Parathyroid adenoma (tissue), 2 donors: ENCODE data around the gene ABCC1.

Experiments
- H2AFZ ChIP-seq: fragments of 300-600 bp; sonication (generic); one replicate; pipeline ENCODE4 v1.7.0; 2017; ENCODE audit warnings: antibody characterized with exemption, mild to moderate bottlenecking
- H3K27ac ChIP-seq: fragments of 300-600 bp; sonication (generic); one replicate; pipeline ENCODE4 v1.7.0; 2017
- H3K27me3 ChIP-seq: fragments of 300-600 bp; sonication (generic); one replicate; pipeline ENCODE4 v1.7.0; 2017; ENCODE audit warnings: low read length; ENCODE audit not compliant: control insufficient read depth, insufficient read depth
- H3K36me3 ChIP-seq: fragments of 300-600 bp; sonication (generic); one replicate; pipeline ENCODE4 v1.7.0; 2017; ENCODE audit warnings: low read length; ENCODE audit not compliant: control insufficient read depth, insufficient read depth
- H3K4me1 ChIP-seq: fragments of 300-600 bp; sonication (generic); one replicate; pipeline ENCODE4 v1.7.0; 2017; ENCODE audit warnings: control low read depth
- H3K4me2 ChIP-seq: fragments of 300-600 bp; sonication (generic); one replicate; pipeline ENCODE4 v1.7.0; 2017; ENCODE audit warnings: low read length
- H3K4me3 ChIP-seq: fragments of 300-600 bp; sonication (generic); one replicate; pipeline ENCODE4 v1.7.0; 2017; ENCODE audit warnings: low read depth, low read length
- H3K79me2 ChIP-seq: fragments of 300-600 bp; sonication (generic); one replicate; pipeline ENCODE4 v1.7.0; 2017; ENCODE audit warnings: control low read depth
- H3K9ac ChIP-seq: fragments of 300-600 bp; sonication (generic); one replicate; pipeline ENCODE4 v1.7.0; 2017; ENCODE audit warnings: mild to moderate bottlenecking
- H3K9me3 ChIP-seq: fragments of 300-600 bp; sonication (generic); one replicate; pipeline ENCODE4 v1.7.0; 2017; ENCODE audit warnings: low read length; ENCODE audit not compliant: control insufficient read depth
- TF ChIP-seq, protein P1 (sequence below): fragments of 300-600 bp; sonication (generic); IDR thresholded peaks from one replicate; pipeline ENCODE4 v1.7.0; 2017; ENCODE audit warnings: antibody characterized with exemption, mild to moderate bottlenecking
- donor health status: primary hyperparathyroidism.

The ABCC1 gene

DNA sequence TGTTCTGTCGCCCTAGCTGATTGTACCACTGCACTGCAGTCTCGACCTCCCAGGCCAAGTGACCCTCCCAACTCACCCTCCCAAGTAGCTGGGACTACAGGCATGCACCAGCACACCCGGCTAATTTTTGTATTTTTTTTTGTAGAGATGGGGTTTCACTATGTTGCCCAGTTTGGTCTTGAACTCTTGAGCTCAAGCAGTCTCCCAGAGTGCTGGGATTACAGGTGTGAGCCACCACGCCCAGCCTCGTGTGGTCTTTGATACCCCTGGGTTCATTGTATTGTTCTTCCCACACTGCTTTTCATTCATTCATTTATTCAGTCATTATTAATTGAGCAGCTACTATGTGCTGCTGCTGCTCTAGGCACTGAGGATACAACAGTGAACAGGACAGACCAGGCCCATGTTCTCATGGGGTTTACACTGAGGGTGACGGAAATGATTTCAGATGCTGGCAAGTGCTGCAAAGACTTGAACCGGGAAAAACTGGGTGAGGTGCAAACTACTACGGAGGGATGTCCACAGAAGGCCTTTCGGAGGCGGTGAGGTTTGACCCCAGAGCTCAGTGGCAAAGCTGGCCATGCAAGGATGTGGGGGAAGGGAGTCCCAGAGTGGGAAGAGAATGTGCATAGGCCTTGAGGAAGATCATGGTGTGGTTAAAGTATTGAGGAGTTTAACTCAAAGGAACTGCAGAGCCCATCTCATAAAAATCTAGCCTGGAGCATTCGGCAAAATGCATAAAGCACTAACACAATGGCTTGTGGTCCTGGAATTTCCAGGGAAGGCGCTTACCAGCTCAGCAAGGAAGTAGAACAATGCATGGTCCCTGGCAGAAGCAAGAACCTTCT, 10.9 kb downstream of the ABCC1 start:
- Histone ChIP-seq H3K79me2 (peaks cover 33% of the 10 kb centered on the region), H2AFZ (no peak overlapping the region), H3K4me3 (no peak overlapping the region), H3K9ac (no peak overlapping the region), H3K4me2 (no peak overlapping the region), H3K4me1 (peaks cover 19% of the 10 kb centered on the region), H3K9me3 (no peaks in the 10 kb centered on the region), H3K27me3 (no peaks in the 10 kb centered on the region), H3K36me3 (peaks cover 3% of the 10 kb centered on the region), H3K27ac (no peak overlapping the region)
- TF ChIP-seq, protein P1, sequence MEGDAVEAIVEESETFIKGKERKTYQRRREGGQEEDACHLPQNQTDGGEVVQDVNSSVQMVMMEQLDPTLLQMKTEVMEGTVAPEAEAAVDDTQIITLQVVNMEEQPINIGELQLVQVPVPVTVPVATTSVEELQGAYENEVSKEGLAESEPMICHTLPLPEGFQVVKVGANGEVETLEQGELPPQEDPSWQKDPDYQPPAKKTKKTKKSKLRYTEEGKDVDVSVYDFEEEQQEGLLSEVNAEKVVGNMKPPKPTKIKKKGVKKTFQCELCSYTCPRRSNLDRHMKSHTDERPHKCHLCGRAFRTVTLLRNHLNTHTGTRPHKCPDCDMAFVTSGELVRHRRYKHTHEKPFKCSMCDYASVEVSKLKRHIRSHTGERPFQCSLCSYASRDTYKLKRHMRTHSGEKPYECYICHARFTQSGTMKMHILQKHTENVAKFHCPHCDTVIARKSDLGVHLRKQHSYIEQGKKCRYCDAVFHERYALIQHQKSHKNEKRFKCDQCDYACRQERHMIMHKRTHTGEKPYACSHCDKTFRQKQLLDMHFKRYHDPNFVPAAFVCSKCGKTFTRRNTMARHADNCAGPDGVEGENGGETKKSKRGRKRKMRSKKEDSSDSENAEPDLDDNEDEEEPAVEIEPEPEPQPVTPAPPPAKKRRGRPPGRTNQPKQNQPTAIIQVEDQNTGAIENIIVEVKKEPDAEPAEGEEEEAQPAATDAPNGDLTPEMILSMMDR: no peak

DNA sequence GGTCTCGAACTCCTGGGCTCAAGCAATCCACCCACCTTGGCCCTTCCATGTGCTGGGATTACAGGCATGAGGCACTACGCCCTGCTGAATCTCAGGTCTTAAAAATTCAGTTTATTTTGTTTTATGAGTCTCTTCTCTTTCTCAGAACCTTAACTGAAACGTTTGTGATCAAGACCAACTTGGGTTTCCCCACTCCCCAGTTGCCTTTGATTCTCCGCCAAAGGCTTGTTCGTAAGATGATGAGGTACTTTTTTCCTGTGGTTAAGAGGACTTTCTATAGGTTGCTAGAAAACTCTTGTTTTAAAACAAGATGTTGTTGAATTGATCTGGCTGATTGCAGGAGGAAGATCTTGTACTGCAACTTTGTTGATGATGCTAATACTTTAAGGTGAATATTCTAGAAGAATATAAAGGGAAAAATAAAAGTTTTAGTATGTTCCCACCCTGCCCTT, 11.7 kb downstream of the ABCC1 start:
- TF ChIP-seq, protein P1: no peak
- H3K9ac ChIP-seq: no peak overlapping the region
- H3K79me2 ChIP-seq: peaks cover 27% of the 10 kb centered on the region
- H3K27ac ChIP-seq: no peak overlapping the region
- no peaks in the 10 kb centered on the region for H3K27me3 ChIP-seq
- peaks cover 19% of the 10 kb centered on the region for H3K4me1 ChIP-seq
- H3K4me2 ChIP-seq: no peak overlapping the region
- H3K36me3 ChIP-seq: peaks cover 3% of the 10 kb centered on the region
- no peak overlapping the region for H3K4me3 ChIP-seq
- no peak overlapping the region for H2AFZ ChIP-seq
- H3K9me3 ChIP-seq: no peaks in the 10 kb centered on the region

DNA sequence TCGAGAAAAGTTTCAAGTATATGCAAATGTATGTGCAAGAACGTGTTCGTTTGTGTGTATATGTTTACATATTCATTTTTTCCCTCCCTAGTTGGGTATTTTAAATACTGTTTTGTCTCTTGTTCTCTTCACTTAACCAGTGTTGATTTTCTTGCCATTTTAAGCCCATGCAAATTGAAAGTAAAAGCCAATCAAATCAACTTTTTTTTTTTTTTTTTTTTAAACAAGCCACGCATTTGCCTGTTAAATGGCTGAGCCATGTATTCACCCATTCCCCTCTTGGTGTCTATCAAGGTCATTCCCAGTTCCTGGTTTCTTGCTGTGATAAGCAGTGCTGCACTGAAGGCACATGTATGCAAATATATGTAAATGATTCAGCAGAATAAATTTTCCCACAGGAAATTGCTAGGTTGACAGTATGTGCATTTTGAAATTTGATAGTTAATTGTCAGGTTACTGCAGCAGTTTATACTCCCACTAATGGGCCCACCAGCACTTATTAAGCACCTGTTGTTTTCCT, 12.2 kb downstream of the ABCC1 start:
- H3K4me3 ChIP-seq: no peak overlapping the region
- H3K4me2 ChIP-seq: no peak overlapping the region
- peaks cover 3% of the 10 kb centered on the region for H3K36me3 ChIP-seq
- TF ChIP-seq, protein P1: no peak
- H3K4me1 ChIP-seq: peaks cover 22% of the 10 kb centered on the region
- H3K79me2 ChIP-seq: peaks cover 26% of the 10 kb centered on the region
- no peak overlapping the region for H2AFZ ChIP-seq
- no peaks in the 10 kb centered on the region for H3K27me3 ChIP-seq
- no peak overlapping the region for H3K27ac ChIP-seq
- no peak overlapping the region for H3K9ac ChIP-seq
- H3K9me3 ChIP-seq: no peaks in the 10 kb centered on the region

DNA sequence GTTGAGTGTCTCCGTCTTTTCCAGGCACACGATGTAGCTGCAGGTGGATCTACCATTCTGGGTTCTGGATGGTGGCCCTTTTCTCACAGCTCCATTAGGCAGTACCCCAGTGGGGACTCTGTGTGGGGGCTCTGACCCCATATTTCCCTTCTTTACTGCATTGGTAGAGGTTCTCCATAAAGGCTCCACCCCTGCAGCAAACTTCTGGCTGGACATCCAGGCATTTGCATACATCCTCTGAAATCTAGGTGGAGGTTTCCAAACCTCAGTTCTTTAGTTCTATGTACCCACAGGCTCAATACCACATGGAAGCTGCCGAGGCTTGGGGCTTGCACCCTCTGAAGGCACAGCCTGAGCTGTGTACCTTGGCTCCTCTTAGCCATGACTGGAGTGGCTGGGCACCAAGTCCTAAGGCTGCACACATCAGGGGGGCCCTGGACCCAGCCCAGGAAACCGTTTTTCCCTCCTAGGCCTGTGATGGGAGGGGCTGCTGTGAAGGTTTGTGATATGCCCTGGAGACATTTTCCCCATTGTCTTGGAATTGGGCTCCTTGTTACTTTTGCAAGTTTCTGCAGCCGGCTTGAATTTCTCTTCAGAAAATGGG, 14.0 kb downstream of the ABCC1 start:
- peaks cover 28% of the 10 kb centered on the region for H3K4me1 ChIP-seq
- TF ChIP-seq, protein P1: no peak
- H3K4me3 ChIP-seq: no peak overlapping the region
- peaks cover 3% of the 10 kb centered on the region for H3K36me3 ChIP-seq
- no peaks in the 10 kb centered on the region for H3K9me3 ChIP-seq
- no peak overlapping the region for H3K27ac ChIP-seq
- H2AFZ ChIP-seq: no peak overlapping the region
- H3K9ac ChIP-seq: no peak overlapping the region
- H3K27me3 ChIP-seq: no peaks in the 10 kb centered on the region
- no peak overlapping the region for H3K4me2 ChIP-seq
- peaks cover 23% of the 10 kb centered on the region for H3K79me2 ChIP-seq
